ENCODE data around the gene GTPBP2.
A peak's percentile ranks its signal among the peaks of the same experiment; 100 is the strongest.

The GTPBP2 gene

GRCh38 chr6:43644940-43645612 lies 16.0 kb upstream of the GTPBP2 start, which contains the start of gene RSPH9 (continued):
- TF ChIP-seq MYNN (tag by site-specific recombination; IDR thresholded peaks at IDR 0.05; ENCODE audit: borderline replicate concordance) = peak; percentile 87
- TF ChIP-seq ZBTB1 (tag by site-specific recombination; IDR thresholded peaks at IDR 0.05) = no peak
- TF ChIP-seq SETDB1 (IDR thresholded peaks at IDR 0.05; ENCODE audit: insufficient read length, low read length) = no peak
- no peak for TF ChIP-seq GLIS1 (tag by site-specific recombination; IDR thresholded peaks at IDR 0.05)
- TF ChIP-seq ZNF76 (tag by site-specific recombination; IDR thresholded peaks at IDR 0.05; ENCODE audit: borderline replicate concordance, low read depth) = no peak
- no peak for TF ChIP-seq ZBTB8A (tag by site-specific recombination; IDR thresholded peaks at IDR 0.05)
- TF ChIP-seq ZNF580 (tag by site-specific recombination; IDR thresholded peaks at IDR 0.05) = no peak
- no peak for TF ChIP-seq MZF1 (tag by site-specific recombination; IDR thresholded peaks at IDR 0.05; ENCODE audit: borderline replicate concordance)
- no peak for TF ChIP-seq ZNF621 (tag by site-specific recombination; IDR thresholded peaks at IDR 0.05)
- TF ChIP-seq GLIS2 (tag by site-specific recombination; IDR thresholded peaks at IDR 0.05) = 0 out of 2 replicates have a peak, but pooled peaks have one; percentile 26
- TF ChIP-seq SP3 (tag by site-specific recombination; IDR thresholded peaks at IDR 0.05) = peak; percentile 49; the same call in 1 of the 2 replicates
- TF ChIP-seq ZNF169 (tag by site-specific recombination; IDR thresholded peaks at IDR 0.05) = no peak
- peak; percentile 72 for TF ChIP-seq ZFHX2 (tag by site-specific recombination; conservative IDR thresholded peaks at IDR 0.05)
- no peak for TF ChIP-seq ZNF830 (tag by site-specific recombination; IDR thresholded peaks at IDR 0.05; ENCODE audit: low read depth)
- TF ChIP-seq ZNF658 (tag by site-specific recombination; IDR thresholded peaks at IDR 0.05) = no peak
- TF ChIP-seq ZNF2 (tag by site-specific recombination; IDR thresholded peaks at IDR 0.05) = no peak
- TF ChIP-seq ZNF768 (tag by site-specific recombination; IDR thresholded peaks at IDR 0.05) = no peak
- no peak for TF ChIP-seq ZNF24 (tag by site-specific recombination; IDR thresholded peaks at IDR 0.05)
- TF ChIP-seq ZBTB7A (tag by site-specific recombination; IDR thresholded peaks at IDR 0.05; ENCODE audit: low read depth) = no peak
- TF ChIP-seq ZNF654 (tag by site-specific recombination; IDR thresholded peaks at IDR 0.05; ENCODE audit: low read depth) = no peak
- TF ChIP-seq ZNF692 (tag by site-specific recombination; IDR thresholded peaks at IDR 0.05) = no peak
- TF ChIP-seq ZNF513 (tag by site-specific recombination; IDR thresholded peaks at IDR 0.05) = no peak
- TF ChIP-seq ZNF274 (IDR thresholded peaks at IDR 0.05; ENCODE audit: low read length) = no peak
- no peak for TF ChIP-seq ZNF274 (tag by site-specific recombination; IDR thresholded peaks at IDR 0.05; ENCODE audit: borderline replicate concordance)
- no peak for TF ChIP-seq ZNF791 (tag by site-specific recombination; IDR thresholded peaks at IDR 0.05)
- TF ChIP-seq ZBTB44 (tag by site-specific recombination; IDR thresholded peaks at IDR 0.05) = no peak
- TF ChIP-seq ZNF704 (tag by site-specific recombination; IDR thresholded peaks at IDR 0.05) = no peak
- no peak for TF ChIP-seq ZNF248 (tag by site-specific recombination; IDR thresholded peaks at IDR 0.05)
- TF ChIP-seq WT1 (tag by site-specific recombination; IDR thresholded peaks at IDR 0.05) = no peak
- TF ChIP-seq ZNF514 (tag by site-specific recombination; IDR thresholded peaks at IDR 0.05) = no peak
- no peak for TF ChIP-seq ZBTB26 (tag by site-specific recombination; optimal IDR thresholded peaks at IDR 0.05)
- TF ChIP-seq ZNF140 (tag by site-specific recombination; IDR thresholded peaks at IDR 0.05) = no peak
- peak; percentile 47 for TF ChIP-seq EGR2 (tag by site-specific recombination; IDR thresholded peaks at IDR 0.05; ENCODE audit: low read depth)
- TF ChIP-seq ZNF155 (tag by site-specific recombination; IDR thresholded peaks at IDR 0.05) = no peak
- TF ChIP-seq ZNF596 (tag by site-specific recombination; IDR thresholded peaks at IDR 0.05) = no peak
- TF ChIP-seq ZNF404 (tag by site-specific recombination; IDR thresholded peaks at IDR 0.05) = no peak
